ENCODE data around the gene PRR27.
"Not testable (repeated sequence)": the region's sequence is repeated elsewhere in the genome, so short reads cannot be mapped to it uniquely, and the experiment has no call there.

Gene PRR27

GRCh38 chr4:70203601-70204000, 49.6 kb downstream of the PRR27 start:
- no peak for DNase-seq

DNA sequence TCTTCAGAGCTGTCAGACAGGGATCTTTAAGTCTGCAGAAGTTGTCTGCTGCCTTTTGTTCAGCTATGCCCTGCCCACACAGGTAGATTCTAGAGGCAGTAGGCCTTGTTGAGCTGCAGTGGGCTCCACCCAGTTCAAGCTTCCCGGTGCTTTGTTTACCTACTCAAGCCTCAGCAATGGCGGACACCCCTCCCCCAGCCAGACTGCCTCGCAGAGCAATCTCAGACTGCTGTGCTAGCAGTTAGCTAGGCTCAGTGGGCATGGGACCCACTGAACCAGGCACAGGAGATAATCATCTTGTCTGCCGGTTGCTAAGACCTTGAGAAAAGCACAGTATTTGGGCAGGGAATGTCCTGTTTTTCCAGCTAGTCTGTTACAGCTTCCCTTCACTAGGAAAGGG, 58.7 kb downstream of the PRR27 start:
- not testable (repeated sequence) for DNase-seq
